ENCODE data around the gene WDR27.

WDR27 gene

GRCh38 chr6:169508452-169508851 is 193.4 kb downstream of the WDR27 start:
- TF ChIP-seq CTCF (IDR thresholded peaks at IDR 0.05; ENCODE audit: low read depth, low read length, missing control alignments): no peak
- no peak for DNase-seq (ENCODE audit: low read depth)
- H3K4me3 ChIP-seq (ENCODE audit: low read depth, low read length): no peak overlapping the region

GRCh38 chr6:169503422-169504152 is 198.2 kb downstream of the WDR27 start:
- H3K4me3 ChIP-seq (ENCODE audit: low read depth, low read length): no peak overlapping the region
- no peak for TF ChIP-seq CTCF (IDR thresholded peaks at IDR 0.05; ENCODE audit: low read depth, low read length, missing control alignments)
- DNase-seq (ENCODE audit: low read depth): no peak

GRCh38 chr6:169502445-169502844 is 199.4 kb downstream of the WDR27 start:
- TF ChIP-seq CTCF (IDR thresholded peaks at IDR 0.05; ENCODE audit: low read depth, low read length, missing control alignments): no peak
- DNase-seq (ENCODE audit: low read depth): no peak
- H3K4me3 ChIP-seq (ENCODE audit: low read depth, low read length): no peak overlapping the region

GRCh38 chr6:169501777-169502313 is 200.0 kb downstream of the WDR27 start:
- no peak overlapping the region for H3K4me3 ChIP-seq (ENCODE audit: low read depth, low read length)
- TF ChIP-seq CTCF (IDR thresholded peaks at IDR 0.05; ENCODE audit: low read depth, low read length, missing control alignments): no peak
- no peak for DNase-seq (ENCODE audit: low read depth)

- DNase-seq (ENCODE audit: low read depth): no peak
- TF ChIP-seq CTCF (IDR thresholded peaks at IDR 0.05; ENCODE audit: low read depth, low read length, missing control alignments): no peak
- H3K4me3 ChIP-seq (ENCODE audit: low read depth, low read length): no peak overlapping the region
Measured at GRCh38 chr6:169501128-169501527, 200.7 kb downstream of the WDR27 start.

GRCh38 chr6:169500688-169501087 is 201.1 kb downstream of the WDR27 start:
- no peak for DNase-seq (ENCODE audit: low read depth)

More at GRCh38 chr6:169500688-169501087, 201.1 kb downstream of the WDR27 start:
- TF ChIP-seq CTCF (IDR thresholded peaks at IDR 0.05; ENCODE audit: low read depth, low read length, missing control alignments): no peak
- no peak overlapping the region for H3K4me3 ChIP-seq (ENCODE audit: low read depth, low read length)
